ENCODE measurements around the gene ELL. TPM values are rescaled to one million over a fixed set of nuclear protein-coding genes. Genes with fewer than 3 reads are reported as not detected.

ELL gene
- total and polyA plus RNA-seq, 9 donors: 1.6 to 22.3 (median 17.0) TPM

GRCh38 chr19:18495204-18495911 lies 26.5 kb downstream of the ELL start:
- Histone ChIP-seq H3K4me3 (no peak overlapping the region), H3K9me3 (no peaks in the 10 kb centered on the region), H3K27ac (peak overlapping the region in 1 of 2 donors; percentile 79), H3K36me3 (no peaks in the 10 kb centered on the region), H3K4me1 (ENCODE audit: insufficient read depth) (peaks cover 40% of the 10 kb centered on the region), H3K27me3 (no peaks in the 10 kb centered on the region)
- no peak for DNase-seq
- no peak for TF ChIP-seq CTCF (IDR thresholded peaks at IDR 0.05)
- TF ChIP-seq EP300 (IDR thresholded peaks at IDR 0.05): no peak
- TF ChIP-seq POLR2A (IDR thresholded peaks at IDR 0.05): no peak
- intact Hi-C loops (cut with DNase I): no loop called here
- WGBS, 3 donors: 79% methylated on average over 14 of the region's 14 CpGs

GRCh38 chr19:18494267-18494607 lies 27.6 kb downstream of the ELL start:
- Histone ChIP-seq H3K27ac (peak overlapping the region; percentile 50 to 79), H3K4me1 (ENCODE audit: insufficient read depth) (peaks cover 39% of the 10 kb centered on the region), H3K27me3 (no peaks in the 10 kb centered on the region), H3K36me3 (no peaks in the 10 kb centered on the region), H3K4me3 (no peak overlapping the region), H3K9me3 (no peaks in the 10 kb centered on the region)
- peak in 3 of 5 donors; percentile 55 to 70 (median 61) for DNase-seq
- 16 to 37% (median 26%) methylated on average over 7 of the region's 7 CpGs for WGBS, 3 donors
- no peak for TF ChIP-seq CTCF (IDR thresholded peaks at IDR 0.05)
- TF ChIP-seq POLR2A (IDR thresholded peaks at IDR 0.05): no peak
- TF ChIP-seq EP300 (IDR thresholded peaks at IDR 0.05): no peak
- intact Hi-C loops (cut with DNase I): no loop called here

- H3K4me1 ChIP-seq (ENCODE audit: insufficient read depth): peaks cover 36% of the 10 kb centered on the region
- H3K4me3 ChIP-seq: no peak overlapping the region
- TF ChIP-seq POLR2A (IDR thresholded peaks at IDR 0.05) (no peak), CTCF (IDR thresholded peaks at IDR 0.05) (peak in 1 of 3 donors; percentile 12)
- DNase-seq: peak in 4 of 5 donors; percentile 63 to 85 (median 81)
- H3K27ac ChIP-seq: peak overlapping the region; percentile 50 to 79
- 16 to 31% (median 16%) methylated on average over 12 to 13 of the region's 13 CpGs for WGBS, 3 donors
- intact Hi-C loops (cut with DNase I): no loop called here
- no peaks in the 10 kb centered on the region for H3K27me3 ChIP-seq
- no peaks in the 10 kb centered on the region for H3K9me3 ChIP-seq
- no peaks in the 10 kb centered on the region for H3K36me3 ChIP-seq
Observed at GRCh38 chr19:18493440-18494266, 28.2 kb downstream of the ELL start.

- intact Hi-C loops (cut with DNase I): no loop called here
- Histone ChIP-seq H3K36me3 (no peaks in the 10 kb centered on the region), H3K4me3 (no peak overlapping the region), H3K9me3 (no peaks in the 10 kb centered on the region), H3K27me3 (no peaks in the 10 kb centered on the region), H3K27ac (peak overlapping the region in 1 of 2 donors; percentile 79), H3K4me1 (ENCODE audit: insufficient read depth) (peaks cover 36% of the 10 kb centered on the region)
- 29 to 50% (median 43%) methylated on average over 15 of the region's 15 CpGs for WGBS, 3 donors
- peak in 3 of 5 donors; percentile 43 to 66 (median 56) for DNase-seq
- no peak for TF ChIP-seq EP300 (IDR thresholded peaks at IDR 0.05)
- TF ChIP-seq CTCF (IDR thresholded peaks at IDR 0.05): no peak
- TF ChIP-seq POLR2A (IDR thresholded peaks at IDR 0.05): no peak
Observed at GRCh38 chr19:18491995-18492953, 29.6 kb downstream of the ELL start.

All from ovary (tissue), 9 donors.